ENCODE results near the gene FAM163B. TPM values are rescaled to one million over a fixed set of nuclear protein-coding genes. Genes with fewer than 3 reads are reported as not detected.

Gene FAM163B
- polyA plus RNA-seq, 1 of the 3 experiments (the other 2 are of a cell fraction), result 0.05 TPM

DNA sequence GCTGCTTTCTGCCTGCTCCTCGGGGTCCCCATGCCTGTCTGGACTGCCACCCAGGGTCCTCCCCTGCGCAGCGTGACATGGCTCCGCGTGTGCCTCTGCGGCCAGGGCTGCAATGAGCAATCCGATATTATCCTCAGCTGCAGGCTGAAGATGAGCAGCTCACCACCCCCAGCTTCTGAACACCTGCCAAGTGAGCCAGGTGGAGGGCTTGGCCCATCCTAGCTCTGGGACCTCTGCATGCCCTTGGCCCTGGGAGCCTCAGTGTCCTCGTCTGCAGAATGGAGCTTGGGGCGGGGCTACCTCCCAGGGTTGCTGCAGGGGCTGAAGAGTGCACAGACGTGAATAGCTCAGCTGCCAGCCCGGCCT is 80.3 kb downstream of the FAM163B start:
- H3K4me3 ChIP-seq (ENCODE audit: low read depth in 2 of 2, low read length in 1 of 2), result no peak overlapping the region

DNA sequence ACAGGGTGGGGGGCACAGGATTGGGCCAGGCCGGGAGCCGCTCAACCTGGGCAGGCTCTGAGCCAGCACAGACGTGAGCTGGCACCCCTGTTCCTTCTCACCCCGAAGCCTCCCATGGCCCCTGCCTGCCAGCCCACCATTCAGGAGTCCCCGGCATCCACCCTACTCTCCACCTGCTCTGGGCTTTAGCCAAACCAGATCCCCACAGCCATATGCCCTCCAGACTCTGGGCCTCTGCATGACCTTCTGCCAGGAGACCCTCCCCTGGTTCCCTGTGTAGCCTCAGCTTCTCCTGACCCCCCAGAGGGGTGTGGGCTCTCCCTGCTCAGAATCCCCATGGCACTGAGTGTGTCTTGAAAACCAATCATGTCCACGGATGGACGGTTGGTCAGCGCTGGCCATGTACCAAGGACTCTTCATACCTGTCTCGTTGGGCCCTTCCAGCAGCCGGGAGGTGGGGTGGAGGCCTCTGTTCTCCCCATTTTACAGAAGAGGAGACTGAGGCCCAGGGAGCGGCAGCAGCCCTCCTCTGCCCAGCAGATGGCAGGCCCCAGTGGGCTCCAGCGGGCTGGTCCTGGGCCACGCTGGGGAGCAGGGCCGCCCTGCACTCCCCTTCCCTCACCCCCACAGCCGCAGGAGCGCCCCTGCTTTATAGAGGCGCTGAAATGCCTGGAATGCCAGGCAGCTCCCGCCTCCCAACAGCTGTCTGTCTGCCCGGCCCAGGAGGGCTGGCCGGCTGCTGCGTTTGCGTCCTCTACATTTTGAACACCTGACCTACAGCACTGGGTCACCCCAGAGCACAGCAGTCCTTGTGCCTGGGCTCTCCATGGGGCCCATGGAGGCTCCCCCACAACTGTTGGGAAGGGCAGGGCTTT is 81.0 kb downstream of the FAM163B start:
- Histone ChIP-seq H3K4me3 (ENCODE audit: low read depth in 2 of 2, low read length in 1 of 2) (no peak overlapping the region), H3K4me1 (ENCODE audit: control insufficient read depth in 1 of 2, insufficient read depth in 2 of 2, low read depth in 1 of 2, low read length in 1 of 2) (peaks cover 9 to 81% of the 10 kb centered on the region in 2 experiments; a peak in 3 of 4 replicates), H3K9me3 (no peaks in the 10 kb centered on the region), H3K27me3 (ENCODE audit: insufficient read depth) (no peaks in the 10 kb centered on the region), H3K9me2 (no peaks in the 10 kb centered on the region), H4K20me1 (ENCODE audit: insufficient read depth) (no peaks in the 10 kb centered on the region), H3K27ac (ENCODE audit: low read depth in 2 of 2, low read length in 1 of 2) (peak overlapping the region in 1 of 2 experiments; percentile 100; a peak in 2 of 4 replicates), H3K4me2 (no peak overlapping the region), H3K79me2 (ENCODE audit: insufficient read depth) (no peaks in the 10 kb centered on the region), H2AFZ (ENCODE audit: low read depth) (no peak overlapping the region), H3K9ac (no peak overlapping the region), H3F3A (replicated peaks; ENCODE audit: insufficient read depth) (no peaks in the 10 kb centered on the region), H3K36me3 (replicated peaks in 1 of 2; ENCODE audit: control insufficient read depth in 1 of 2, insufficient read depth in 2 of 2, low read length in 1 of 2) (no peaks in the 10 kb centered on the region)
- ChIA-PET POLR2A (interaction anchor here (0.8 to 10.7 kb wide), 11 partner anchors 14 to 189 kb away, joined by 3 to 150 read pairs (median 4); partner anchors contain the start of gene DBH), CTCF (interaction anchor here (0.7 to 1.4 kb wide), 5 partner anchors 42 to 209 kb away, joined by 3 to 5 read pairs (median 3); partner anchors contain the start of gene SARDH)
- TF ChIP-seq RAD21 (IDR thresholded peaks at IDR 0.05; ENCODE audit: low read length), result no peak
- 83% methylated on average over 6 of the region's 22 CpGs for WGBS (ENCODE audit: low lambda C conversion rate)
- no peak for DNase-seq

More for the DNA sequence above, 80.3 kb downstream of the FAM163B start:
- H3F3A ChIP-seq (replicated peaks; ENCODE audit: insufficient read depth), result no peaks in the 10 kb centered on the region
- no peaks in the 10 kb centered on the region for H3K36me3 ChIP-seq (replicated peaks in 1 of 2; ENCODE audit: control insufficient read depth in 1 of 2, insufficient read depth in 2 of 2, low read length in 1 of 2)
- 80% methylated on average over 7 of the region's 11 CpGs for WGBS (ENCODE audit: low lambda C conversion rate)
- H3K27me3 ChIP-seq (ENCODE audit: insufficient read depth), result no peaks in the 10 kb centered on the region
- no peaks in the 10 kb centered on the region for H3K9me3 ChIP-seq
- no peaks in the 10 kb centered on the region for H3K9me2 ChIP-seq
- H3K9ac ChIP-seq, result no peak overlapping the region
- peaks cover 9 to 85% of the 10 kb centered on the region in 2 experiments; a peak in 3 of 4 replicates for H3K4me1 ChIP-seq (ENCODE audit: control insufficient read depth in 1 of 2, insufficient read depth in 2 of 2, low read depth in 1 of 2, low read length in 1 of 2)
- no peaks in the 10 kb centered on the region for H3K79me2 ChIP-seq (ENCODE audit: insufficient read depth)
- DNase-seq, result no peak
- H4K20me1 ChIP-seq (ENCODE audit: insufficient read depth), result no peaks in the 10 kb centered on the region
- H2AFZ ChIP-seq (ENCODE audit: low read depth), result no peak overlapping the region
- CTCF ChIA-PET, result interaction anchor here (1.3 kb wide), 1 partner anchor 209 kb away, joined by 3 read pairs; the partner anchor contains the start of gene SARDH
- peak overlapping the region in 1 of 2 experiments; percentile 100; a peak in 2 of 4 replicates for H3K27ac ChIP-seq (ENCODE audit: low read depth in 2 of 2, low read length in 1 of 2)
- H3K4me2 ChIP-seq, result no peak overlapping the region
- TF ChIP-seq RAD21 (IDR thresholded peaks at IDR 0.05; ENCODE audit: low read length) (no peak), TCF12 (IDR thresholded peaks at IDR 0.05) (no peak), FOXJ3 (CRISPR knock-in tag; IDR thresholded peaks at IDR 0.05) (no peak), RCOR1 (IDR thresholded peaks at IDR 0.05; ENCODE audit: low read length) (no peak), RFX5 (IDR thresholded peaks at IDR 0.05; ENCODE audit: low read length) (no peak), SMC3 (IDR thresholded peaks at IDR 0.05; ENCODE audit: low read depth, low read length) (no peak)
- TF ChIP-seq, protein P1, sequence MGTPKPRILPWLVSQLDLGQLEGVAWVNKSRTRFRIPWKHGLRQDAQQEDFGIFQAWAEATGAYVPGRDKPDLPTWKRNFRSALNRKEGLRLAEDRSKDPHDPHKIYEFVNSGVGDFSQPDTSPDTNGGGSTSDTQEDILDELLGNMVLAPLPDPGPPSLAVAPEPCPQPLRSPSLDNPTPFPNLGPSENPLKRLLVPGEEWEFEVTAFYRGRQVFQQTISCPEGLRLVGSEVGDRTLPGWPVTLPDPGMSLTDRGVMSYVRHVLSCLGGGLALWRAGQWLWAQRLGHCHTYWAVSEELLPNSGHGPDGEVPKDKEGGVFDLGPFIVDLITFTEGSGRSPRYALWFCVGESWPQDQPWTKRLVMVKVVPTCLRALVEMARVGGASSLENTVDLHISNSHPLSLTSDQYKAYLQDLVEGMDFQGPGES (IDR thresholded peaks at IDR 0.05; ENCODE audit: low read depth, low read length), result no peak
- TF ChIP-seq, protein P2, sequence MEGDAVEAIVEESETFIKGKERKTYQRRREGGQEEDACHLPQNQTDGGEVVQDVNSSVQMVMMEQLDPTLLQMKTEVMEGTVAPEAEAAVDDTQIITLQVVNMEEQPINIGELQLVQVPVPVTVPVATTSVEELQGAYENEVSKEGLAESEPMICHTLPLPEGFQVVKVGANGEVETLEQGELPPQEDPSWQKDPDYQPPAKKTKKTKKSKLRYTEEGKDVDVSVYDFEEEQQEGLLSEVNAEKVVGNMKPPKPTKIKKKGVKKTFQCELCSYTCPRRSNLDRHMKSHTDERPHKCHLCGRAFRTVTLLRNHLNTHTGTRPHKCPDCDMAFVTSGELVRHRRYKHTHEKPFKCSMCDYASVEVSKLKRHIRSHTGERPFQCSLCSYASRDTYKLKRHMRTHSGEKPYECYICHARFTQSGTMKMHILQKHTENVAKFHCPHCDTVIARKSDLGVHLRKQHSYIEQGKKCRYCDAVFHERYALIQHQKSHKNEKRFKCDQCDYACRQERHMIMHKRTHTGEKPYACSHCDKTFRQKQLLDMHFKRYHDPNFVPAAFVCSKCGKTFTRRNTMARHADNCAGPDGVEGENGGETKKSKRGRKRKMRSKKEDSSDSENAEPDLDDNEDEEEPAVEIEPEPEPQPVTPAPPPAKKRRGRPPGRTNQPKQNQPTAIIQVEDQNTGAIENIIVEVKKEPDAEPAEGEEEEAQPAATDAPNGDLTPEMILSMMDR (IDR thresholded peaks at IDR 0.05), result no peak
- POLR2A ChIA-PET, result interaction anchor here (0.9 to 10.7 kb wide), 7 partner anchors 15 to 209 kb away, joined by 3 to 150 read pairs (median 4); partner anchors contain the start of gene DBH

Measured in SK-N-SH (cell line).